Lung (tissue), 16 donors: ENCODE measurements around the gene SLC25A4. TPM values are rescaled to one million over a fixed set of nuclear protein-coding genes. Genes with fewer than 3 reads are reported as not detected.

ENCODE experiments used
- ATAC-seq: fragments of 200-7000 bp; cut with Tn5 transposase; one replicate; pipeline ENCODE4 v1.9.1; 2020; ENCODE audit warnings: moderate number of reproducible peaks; ENCODE audit not compliant: insufficient read depth, low FRiP score
- DNase-seq, 3 donors: peaks; one replicate each; pipeline ENCODE4 v3.0.0-alpha.2; 2013 to 2017
- H3K27ac ChIP-seq, 2 donors: one replicate each; pipeline ENCODE4 v1.5.1; 2013; ENCODE audit warnings: mild to moderate bottlenecking in 2 of 2, moderate library complexity in 2 of 2, control low read depth in 1 of 2, inconsistent platforms in 1 of 2, low read depth in 1 of 2, low read length in 1 of 2
- H3K27me3 ChIP-seq, 3 donors: one replicate each; pipeline ENCODE4 v1.5.1; 2013; ENCODE audit warnings: low read length in 2 of 3; ENCODE audit not compliant: control insufficient read depth in 3 of 3, insufficient read depth in 3 of 3
- H3K36me3 ChIP-seq, 4 donors: one replicate each; pipeline ENCODE4 v1.5.1; 2013; ENCODE audit warnings: low read length in 4 of 4, mild to moderate bottlenecking in 1 of 4, moderate library complexity in 1 of 4; ENCODE audit not compliant: control insufficient read depth in 4 of 4, insufficient read depth in 4 of 4
- H3K4me1 ChIP-seq, 5 donors: one replicate each; pipeline ENCODE4 v1.5.1; 2013; ENCODE audit warnings: low read length in 5 of 5, mild to moderate bottlenecking in 2 of 5, moderate library complexity in 1 of 5; ENCODE audit not compliant: control insufficient read depth in 5 of 5, insufficient read depth in 5 of 5
- H3K4me3 ChIP-seq: one replicate; pipeline ENCODE4 v1.5.1; 2013; ENCODE audit warnings: mild to moderate bottlenecking, control low read depth, moderate library complexity
- H3K9ac ChIP-seq, 2 donors: one replicate each; pipeline ENCODE4 v1.5.1; 2013; ENCODE audit warnings: low read length in 2 of 2, control low read depth in 1 of 2; ENCODE audit not compliant: insufficient read depth in 1 of 2
- H3K9me3 ChIP-seq, 4 donors: one replicate each; pipeline ENCODE4 v1.5.1; 2013; ENCODE audit warnings: low read length in 3 of 4, mild to moderate bottlenecking in 1 of 4, moderate library complexity in 1 of 4; ENCODE audit not compliant: control insufficient read depth in 4 of 4, insufficient read depth in 3 of 4
- WGBS, 2 donors: extraction: QIAGEN DNeasy Blood & Tissue Kit; methylation state at CpG; one replicate each; pipeline ENCODE4 v1.1.7; 2013; 5-methylcytosine and 5-hydroxymethylcytosine counted together
- long read RNA-seq, 5 donors: transcript quantifications; one replicate each; lab custom pipeline, GENCODE V29; 2026
- polyA plus RNA-seq, 2 donors: library from polyadenylated mRNA; stranded (reverse); fragments of 200-250 nt; gene quantifications; one replicate each; pipeline ENCODE4 v1.2.1, GENCODE V29; 2013
- total RNA-seq, 2 donors: library from RNA; depleted of rRNA in 1 of 2; stranded (reverse); fragments of >200 nt in 1 of 2; gene quantifications; one replicate each; pipeline ENCODE4 v1.2.1, GENCODE V29; 2014 to 2021
- TF ChIP-seq, protein P1 (sequence below): IDR thresholded peaks from 2 replicates; pipeline ENCODE4 v1.5.1; 2012; ENCODE audit warnings: mild to moderate bottlenecking; ENCODE audit errors: control extremely low read depth, extremely low read depth
- donor health status: control.
- donor health status: control.
- donor health status: Bipolar disorder and iron deficiency.
- donor health status: healthy.
- donor health status: DM: yes; HTN: yes; CAD: no.

Gene SLC25A4
- total RNA-seq (10 to 100 TPM; 18.3 to 52.2 TPM), polyA plus RNA-seq (10 to 100 TPM; 29.8 to 31.7 TPM)
- long read RNA-seq, donor 1, full-length matches to known transcripts, result 47 of 65 reads
- long read RNA-seq, donor 1, partial matches to known transcripts, result 18 of 65 reads
- long read RNA-seq, donor 1, other reads (novel, unspliced or antisense), result 0 of 65 reads
- long read RNA-seq, donor 2, full-length matches to known transcripts, result 11 of 16 reads
- long read RNA-seq, donor 2, partial matches to known transcripts, result 5 of 16 reads
- long read RNA-seq, donor 2, other reads (novel, unspliced or antisense), result 0 of 16 reads
- long read RNA-seq, donor 3, full-length matches to known transcripts, result 17 of 17 reads
- long read RNA-seq, donor 3, partial matches to known transcripts, result 0 of 17 reads
- long read RNA-seq, donor 3, other reads (novel, unspliced or antisense), result 0 of 17 reads
- long read RNA-seq, donor 4, full-length matches to known transcripts, result 9 of 36 reads
- long read RNA-seq, donor 4, partial matches to known transcripts, result 27 of 36 reads
- long read RNA-seq, donor 4, other reads (novel, unspliced or antisense), result 0 of 36 reads
- long read RNA-seq, donor 5, full-length matches to known transcripts, result 26 of 41 reads
- long read RNA-seq, donor 5, partial matches to known transcripts, result 15 of 41 reads
- long read RNA-seq, donor 5, other reads (novel, unspliced or antisense), result 0 of 41 reads

DNA sequence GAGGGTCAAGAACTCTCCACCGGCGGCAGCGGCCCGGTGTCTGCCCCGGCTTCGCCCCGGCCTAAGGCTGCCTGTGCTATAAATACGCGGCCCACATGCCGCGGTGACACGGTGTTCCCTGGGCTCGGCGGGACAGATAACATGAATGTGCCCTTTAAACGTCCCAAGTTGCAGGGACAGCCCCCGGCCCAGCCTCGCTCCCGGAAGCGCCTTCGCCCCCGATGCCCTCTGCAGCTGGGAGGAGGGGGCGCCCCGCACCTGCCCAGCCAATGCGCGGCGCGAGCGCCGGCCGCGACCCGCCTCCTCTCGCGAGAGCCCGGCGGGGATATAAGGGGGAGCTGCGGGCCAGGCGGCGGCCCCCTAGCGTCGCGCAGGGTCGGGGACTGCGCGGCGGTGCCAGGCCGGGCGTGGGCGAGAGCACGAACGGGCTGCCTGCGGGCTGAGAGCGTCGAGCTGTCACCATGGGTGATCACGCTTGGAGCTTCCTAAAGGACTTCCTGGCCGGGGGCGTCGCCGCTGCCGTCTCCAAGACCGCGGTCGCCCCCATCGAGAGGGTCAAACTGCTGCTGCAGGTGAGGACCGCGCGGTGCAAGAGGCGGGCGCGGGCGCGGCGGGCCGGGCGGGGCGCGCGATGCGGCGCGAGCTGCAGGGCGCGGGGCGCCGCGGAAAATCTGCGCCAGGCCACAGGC is at the start of gene SLC25A4:
Gene SLC25A4, plus strand, starts transcription at position 355 of the 689 bp plus-strand sequence. Its CDS starts 107 bp downstream, at position 462.
- no peaks in the 10 kb centered on the region for H3K9me3 ChIP-seq
- peak; percentile 96 for ATAC-seq
- 1% methylated on average over 53 to 87 of the region's 87 CpGs for WGBS, 2 donors
- peak within 1 kb of the TSS; percentile 85 to 96 for H3K27ac ChIP-seq
- DNase-seq, result peak; percentile 79 to 83 (median 82)
- peaks cover 0 to 13% (median 4%) of the 10 kb centered on the region in 5 donors for H3K4me1 ChIP-seq
- H3K27me3 ChIP-seq, result peaks cover 0 to 6% (median 0%) of the 10 kb centered on the region in 3 donors
- H3K36me3 ChIP-seq, result peaks cover 0 to 4% (median 0%) of the 10 kb centered on the region in 4 donors
- TF ChIP-seq, protein P1, sequence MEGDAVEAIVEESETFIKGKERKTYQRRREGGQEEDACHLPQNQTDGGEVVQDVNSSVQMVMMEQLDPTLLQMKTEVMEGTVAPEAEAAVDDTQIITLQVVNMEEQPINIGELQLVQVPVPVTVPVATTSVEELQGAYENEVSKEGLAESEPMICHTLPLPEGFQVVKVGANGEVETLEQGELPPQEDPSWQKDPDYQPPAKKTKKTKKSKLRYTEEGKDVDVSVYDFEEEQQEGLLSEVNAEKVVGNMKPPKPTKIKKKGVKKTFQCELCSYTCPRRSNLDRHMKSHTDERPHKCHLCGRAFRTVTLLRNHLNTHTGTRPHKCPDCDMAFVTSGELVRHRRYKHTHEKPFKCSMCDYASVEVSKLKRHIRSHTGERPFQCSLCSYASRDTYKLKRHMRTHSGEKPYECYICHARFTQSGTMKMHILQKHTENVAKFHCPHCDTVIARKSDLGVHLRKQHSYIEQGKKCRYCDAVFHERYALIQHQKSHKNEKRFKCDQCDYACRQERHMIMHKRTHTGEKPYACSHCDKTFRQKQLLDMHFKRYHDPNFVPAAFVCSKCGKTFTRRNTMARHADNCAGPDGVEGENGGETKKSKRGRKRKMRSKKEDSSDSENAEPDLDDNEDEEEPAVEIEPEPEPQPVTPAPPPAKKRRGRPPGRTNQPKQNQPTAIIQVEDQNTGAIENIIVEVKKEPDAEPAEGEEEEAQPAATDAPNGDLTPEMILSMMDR, result no peak
- peak within 1 kb of the TSS in 1 of 2 donors; percentile 16 for H3K9ac ChIP-seq
- peak within 1 kb of the TSS; percentile 92 for H3K4me3 ChIP-seq

DNA sequence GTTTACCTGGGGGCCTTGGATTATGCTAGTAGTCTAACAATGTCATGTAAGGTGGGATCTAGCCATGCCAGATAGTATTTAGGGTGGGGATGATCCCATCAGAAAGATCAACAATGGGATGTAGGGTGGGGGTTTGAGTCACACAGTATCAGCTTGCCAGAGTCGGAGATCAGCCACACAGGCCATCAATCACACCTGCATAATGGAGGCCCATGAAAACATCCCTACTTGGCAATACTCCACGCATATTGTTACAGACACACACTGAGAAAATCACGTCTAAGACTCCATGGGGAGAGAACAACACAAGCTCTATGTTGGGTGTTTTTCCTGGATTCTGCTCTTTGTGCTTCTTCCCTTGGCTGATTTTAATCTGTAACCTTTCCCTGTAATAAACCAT is 49.5 kb upstream of the SLC25A4 start:
- Histone ChIP-seq H3K4me3 (no peak overlapping the region), H3K9me3 (no peaks in the 10 kb centered on the region), H3K36me3 (no peaks in the 10 kb centered on the region), H3K4me1 (peaks cover 0 to 12% (median 0%) of the 10 kb centered on the region in 5 donors), H3K27me3 (no peaks in the 10 kb centered on the region), H3K9ac (no peak overlapping the region), H3K27ac (no peak overlapping the region)
- DNase-seq (no peak), ATAC-seq (no peak)
- WGBS, 2 donors, result 77 to 88% methylated on average over 3 of the region's 3 CpGs
- TF ChIP-seq, protein P1, result no peak

DNA sequence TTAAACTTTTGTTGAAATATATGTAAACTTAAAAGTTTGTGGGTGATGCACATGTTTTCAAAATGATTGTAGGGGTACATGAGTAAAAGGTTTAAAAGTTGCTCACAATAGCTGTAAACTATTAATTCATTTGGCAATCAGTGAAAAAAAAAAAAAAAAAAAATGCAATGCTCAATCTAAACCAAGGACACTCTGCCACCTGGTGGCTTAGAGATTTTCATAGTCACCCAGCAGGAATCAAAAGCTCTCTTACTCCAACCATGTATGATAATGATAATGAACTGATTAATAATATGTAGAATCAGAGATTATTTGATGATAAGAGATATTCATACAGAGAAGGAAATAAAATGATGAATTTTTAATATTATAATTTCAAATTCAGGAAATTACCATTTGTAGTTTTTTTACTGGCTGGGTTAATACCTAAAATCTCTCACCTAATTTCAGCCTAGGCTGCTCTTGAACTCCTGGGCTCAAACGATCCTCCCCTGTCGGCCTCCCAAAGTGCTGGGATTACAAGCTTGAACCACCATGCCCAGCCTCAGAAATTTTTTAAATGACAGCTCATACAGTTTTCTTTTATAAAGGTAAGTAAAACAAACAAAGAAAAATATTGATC is 46.9 kb upstream of the SLC25A4 start:
- H3K9me3 ChIP-seq, result no peaks in the 10 kb centered on the region
- no peak for ATAC-seq
- WGBS, 2 donors, result 31 to 46% methylated on average over 2 of the region's 2 CpGs

More for the DNA sequence above, 46.9 kb upstream of the SLC25A4 start:
- H3K27ac ChIP-seq, result no peak overlapping the region
- H3K9ac ChIP-seq, result no peak overlapping the region
- TF ChIP-seq, protein P1, result no peak
- peaks cover 0 to 21% (median 0%) of the 10 kb centered on the region in 5 donors for H3K4me1 ChIP-seq
- no peaks in the 10 kb centered on the region for H3K36me3 ChIP-seq
- peak; percentile 22 to 73 (median 72) for DNase-seq
- H3K4me3 ChIP-seq, result no peak overlapping the region
- H3K27me3 ChIP-seq, result no peaks in the 10 kb centered on the region
